BLaER1 treated with 17β-estradiol and CSF1 and Interleukin-3, amounts not matched to agents 10 nM and 100 nM (cell line): Measurements from ENCODE around the gene RHCE.
"Not testable (repeated sequence)": the region's sequence is repeated elsewhere in the genome, so short reads cannot be mapped to it uniquely, and the experiment has no call there.

Experiments
- H3K27ac ChIP-seq, 11 experiments: shearing (Covaris generic); formaldehyde crosslinking; 2 replicates each; pipeline ENCODE4 v1.8.1; 2022
- H3K27me3 ChIP-seq, 11 experiments: shearing (Covaris generic); formaldehyde crosslinking; 2 replicates each; pipeline ENCODE4 v1.8.1; 2022
- H3K36me3 ChIP-seq, 11 experiments: shearing (Covaris generic); formaldehyde crosslinking; 2 replicates each; pipeline ENCODE4 v1.8.1; 2022
- H3K4me1 ChIP-seq, 10 experiments: shearing (Covaris generic); formaldehyde crosslinking; 2 replicates each; pipeline ENCODE4 v1.8.1; 2022
- H3K4me2 ChIP-seq, 11 experiments: shearing (Covaris generic); formaldehyde crosslinking; 2 replicates each; pipeline ENCODE4 v1.8.1; 2022
- H3K4me3 ChIP-seq, 10 experiments: shearing (Covaris generic); formaldehyde crosslinking; 2 replicates each; pipeline ENCODE4 v1.8.1; 2022
- H3K9ac ChIP-seq, 11 experiments: shearing (Covaris generic); formaldehyde crosslinking; 2 replicates each; pipeline ENCODE4 v1.8.1; 2022
- H3K9me3 ChIP-seq, 11 experiments: shearing (Covaris generic); formaldehyde crosslinking; replicated peaks in 1 of 11; 2 replicates each; pipeline ENCODE4 v1.8.1; 2022
- H4K20me1 ChIP-seq, 11 experiments: shearing (Covaris generic); formaldehyde crosslinking; 2 replicates each; pipeline ENCODE4 v1.8.1; 2022
- Cebpa-rat ChIP-seq, 11 experiments: shearing (Covaris generic); IDR thresholded peaks; 2 replicates each; pipeline ENCODE4 v1.8.1; 2022

RHCE gene

DNA sequence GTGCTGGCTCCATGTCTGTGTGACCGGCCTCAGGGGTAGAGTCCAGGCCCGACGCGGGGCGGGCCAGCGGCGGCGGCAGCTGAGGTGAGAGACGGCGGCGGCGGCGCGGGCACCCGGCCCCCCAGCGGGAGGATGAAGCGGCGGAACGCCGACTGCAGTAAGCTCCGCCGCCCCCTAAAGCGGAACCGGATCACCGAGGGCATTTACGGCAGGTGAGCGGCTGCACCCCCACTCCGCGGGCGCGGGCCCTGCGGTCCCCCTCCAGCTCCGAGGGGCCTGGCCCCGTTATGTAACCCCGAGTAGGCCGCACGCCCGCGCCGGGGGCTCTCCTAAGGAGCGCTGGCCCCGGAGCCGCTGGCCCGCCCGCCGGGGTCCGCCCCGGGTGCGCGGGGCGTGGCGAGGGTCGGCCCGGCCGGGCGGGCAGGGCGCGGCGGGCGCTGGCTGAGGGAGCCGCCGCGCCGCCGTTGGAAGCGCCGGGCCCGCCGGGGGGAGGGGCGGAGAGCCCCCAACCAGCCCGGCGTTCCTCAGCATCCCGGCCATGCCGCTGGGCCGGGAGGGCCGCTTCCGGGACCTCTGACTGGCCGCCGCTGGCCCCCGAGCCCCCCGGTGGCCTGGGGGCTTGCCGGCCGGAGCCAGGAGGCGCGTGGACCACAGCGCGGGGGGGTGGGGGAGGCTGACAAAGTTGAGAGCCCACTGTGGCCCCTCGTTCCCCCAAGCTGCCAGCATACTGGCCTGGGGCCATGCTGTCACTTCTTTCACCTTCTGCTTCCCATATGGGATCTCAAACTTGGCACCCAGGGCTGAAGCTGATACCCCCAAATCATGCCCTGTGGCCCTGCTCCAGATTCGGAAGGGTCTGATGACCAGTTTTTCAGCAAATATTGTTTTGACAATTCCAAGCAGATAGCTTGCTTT, 10.6 kb upstream of the RHCE start:
- H3K4me1 ChIP-seq: peaks cover 40 to 56% (median 50%) of the 10 kb centered on the region in 10 experiments
- H3K36me3 ChIP-seq: peaks cover 0 to 9% (median 0%) of the 10 kb centered on the region in 11 experiments; a peak in 1 of 22 replicates
- peak overlapping the region; percentile 85 to 94 (median 92) for H3K27ac ChIP-seq
- H4K20me1 ChIP-seq: peaks cover 27 to 51% (median 47%) of the 10 kb centered on the region in 11 experiments; a peak in 21 of 22 replicates
- peak overlapping the region; percentile 84 to 96 (median 89) for H3K4me2 ChIP-seq
- TF ChIP-seq Cebpa-rat (IDR thresholded peaks at IDR 0.05): no peak
- no peaks in the 10 kb centered on the region for H3K9me3 ChIP-seq
- H3K4me3 ChIP-seq: peak overlapping the region; percentile 96 to 100 (median 98)
- no peaks in the 10 kb centered on the region for H3K27me3 ChIP-seq
- peak overlapping the region; percentile 92 to 97 (median 95) for H3K9ac ChIP-seq

DNA sequence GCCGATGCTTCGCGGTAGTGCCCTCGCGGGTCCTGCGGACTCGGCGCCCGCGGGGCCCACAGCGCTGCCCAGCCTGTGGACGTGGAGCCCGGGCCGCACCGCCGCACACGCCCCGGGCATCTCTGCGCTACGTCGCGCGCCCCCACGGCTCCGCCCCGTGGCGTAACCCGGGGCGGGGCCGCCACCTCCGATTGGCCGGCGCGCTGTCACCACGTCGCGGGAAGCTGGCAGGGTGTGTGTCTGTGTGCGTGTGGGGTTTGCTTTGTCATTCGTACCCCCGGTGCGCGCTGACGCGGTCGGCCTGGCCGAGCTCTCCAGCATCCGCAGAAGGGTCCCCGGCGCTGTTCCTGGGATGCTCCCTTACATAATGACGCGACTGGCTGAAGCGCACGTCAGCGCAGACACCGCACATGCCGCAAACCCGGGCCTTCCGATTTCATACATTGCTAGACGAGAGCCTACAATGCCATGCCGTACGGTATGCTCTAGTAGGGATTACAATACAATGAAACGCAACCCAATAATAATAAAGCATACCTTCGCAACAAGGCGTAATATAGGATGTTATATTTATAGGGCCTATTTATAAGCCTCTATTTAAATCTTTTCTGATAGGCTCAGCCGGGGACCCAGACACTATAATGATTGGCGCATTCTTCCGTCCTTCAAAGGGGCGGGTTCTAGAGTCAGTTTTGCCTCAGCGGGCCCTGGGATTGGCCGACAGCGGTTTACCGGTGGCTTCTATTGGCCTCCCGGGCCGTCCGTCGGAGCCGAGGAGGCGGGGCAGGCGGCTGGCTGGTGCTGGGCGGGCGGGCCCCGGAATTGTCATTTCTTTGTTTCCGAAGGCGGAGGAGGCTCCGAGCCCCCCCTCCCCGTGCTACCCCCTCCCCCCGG, 9.7 kb upstream of the RHCE start, which contains the start of gene MACO1:
TSS of gene MACO1 (plus strand) at position 825 of the 894 bp plus-strand sequence. CDS start 202 bp downstream, outside the sequence.
- peak within 1 kb of the TSS; percentile 96 to 100 (median 98) for H3K4me3 ChIP-seq
- H3K4me2 ChIP-seq: peak within 1 kb of the TSS; percentile 86 to 96 (median 92)
- H3K27me3 ChIP-seq: no peaks in the 10 kb centered on the region
- H3K4me1 ChIP-seq: peaks cover 31 to 47% (median 41%) of the 10 kb centered on the region in 10 experiments
- H3K27ac ChIP-seq: peak within 1 kb of the TSS; percentile 85 to 94 (median 92)
- H4K20me1 ChIP-seq: peaks cover 20 to 42% (median 38%) of the 10 kb centered on the region in 11 experiments; a peak in 21 of 22 replicates
- peak within 1 kb of the TSS; percentile 92 to 97 (median 95) for H3K9ac ChIP-seq
- H3K9me3 ChIP-seq: no peaks in the 10 kb centered on the region
- 0 out of 22 replicates have a peak, but pooled peaks cover 0 to 7% (median 0%) of the 10 kb centered on the region in 11 experiments for H3K36me3 ChIP-seq
- no peak for TF ChIP-seq Cebpa-rat (IDR thresholded peaks at IDR 0.05)

DNA sequence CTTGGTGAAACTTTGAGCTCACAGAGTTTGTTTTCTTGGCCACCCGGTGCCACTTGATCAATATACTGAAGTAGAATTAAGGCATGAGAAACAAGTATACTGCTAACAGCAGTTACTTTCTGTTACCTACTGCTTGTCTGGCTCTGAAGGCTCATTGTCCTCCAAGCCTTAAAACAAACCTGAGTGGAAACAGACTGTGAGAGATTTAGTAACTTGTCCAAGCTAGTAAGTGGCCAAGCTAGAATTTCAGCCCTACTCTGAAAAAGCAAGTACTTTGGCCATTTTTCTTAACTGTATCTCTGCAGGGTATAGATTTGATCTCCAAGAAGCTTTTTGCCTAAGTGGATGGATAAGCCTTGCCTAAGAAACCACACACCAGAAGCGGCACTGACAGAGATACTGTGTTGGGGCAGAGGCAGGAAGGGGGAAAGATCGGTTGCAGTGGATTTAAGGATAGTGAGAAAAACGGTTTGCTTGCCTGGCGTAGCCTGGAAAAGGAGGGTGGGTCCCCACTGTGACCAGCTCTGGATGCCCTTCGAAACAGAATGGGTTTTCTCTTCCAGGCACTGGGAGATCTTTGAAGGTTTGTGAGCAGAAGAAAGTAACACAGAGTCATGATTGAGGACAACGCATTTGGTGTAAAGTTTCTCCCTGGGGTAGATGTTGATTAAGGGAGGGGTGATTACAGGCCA, 8.0 kb upstream of the RHCE start:
- peaks cover 11 to 25% (median 22%) of the 10 kb centered on the region in 11 experiments; a peak in 20 of 22 replicates for H4K20me1 ChIP-seq
- 0 out of 22 replicates have a peak, but pooled peaks cover 0 to 4% (median 0%) of the 10 kb centered on the region in 11 experiments for H3K36me3 ChIP-seq
- no peak overlapping the region for H3K4me3 ChIP-seq
- TF ChIP-seq Cebpa-rat (IDR thresholded peaks at IDR 0.05): no peak
- H3K4me2 ChIP-seq: peak overlapping the region in 5 of 11 experiments; percentile 71 to 92 (median 87); a peak in 2 of 22 replicates
- H3K27ac ChIP-seq: no peak overlapping the region
- H3K4me1 ChIP-seq: peaks cover 15 to 30% (median 25%) of the 10 kb centered on the region in 10 experiments
- no peaks in the 10 kb centered on the region for H3K27me3 ChIP-seq
- no peaks in the 10 kb centered on the region for H3K9me3 ChIP-seq
- 0 out of 22 replicates have a peak overlapping the region, but pooled peaks of 1 of the 11 experiments have one; percentile 4 for H3K9ac ChIP-seq

DNA sequence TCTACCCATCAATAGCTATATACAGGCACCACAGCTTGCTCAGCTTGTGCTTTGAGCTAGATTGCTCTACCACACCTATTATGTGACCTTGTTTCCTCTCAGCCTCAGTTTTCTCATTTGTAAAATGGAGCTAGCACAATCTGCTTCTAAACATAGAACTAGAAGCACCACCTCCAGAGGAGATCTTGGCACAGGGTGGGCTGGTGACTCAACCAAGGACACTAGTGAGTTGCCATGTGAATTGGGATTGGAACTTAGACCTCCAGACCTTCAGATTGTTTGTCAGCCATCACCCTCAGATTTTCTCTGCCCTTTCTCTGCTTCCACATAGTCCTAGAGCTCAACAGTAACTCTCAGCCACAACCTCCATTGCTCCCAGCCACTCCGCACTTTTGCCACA, 7.1 kb upstream of the RHCE start:
- no peak overlapping the region for H3K27ac ChIP-seq
- H3K4me1 ChIP-seq: peaks cover 9 to 21% (median 15%) of the 10 kb centered on the region in 10 experiments
- no peaks in the 10 kb centered on the region for H3K36me3 ChIP-seq
- H3K4me3 ChIP-seq: no peak overlapping the region
- H3K4me2 ChIP-seq: no peak overlapping the region; a peak in 1 of 22 replicates
- H4K20me1 ChIP-seq: peaks cover 9 to 15% (median 13%) of the 10 kb centered on the region in 11 experiments; a peak in 20 of 22 replicates
- no peaks in the 10 kb centered on the region for H3K9me3 ChIP-seq
- no peak for TF ChIP-seq Cebpa-rat (IDR thresholded peaks at IDR 0.05)
- H3K9ac ChIP-seq: no peak overlapping the region
- H3K27me3 ChIP-seq: no peaks in the 10 kb centered on the region

DNA sequence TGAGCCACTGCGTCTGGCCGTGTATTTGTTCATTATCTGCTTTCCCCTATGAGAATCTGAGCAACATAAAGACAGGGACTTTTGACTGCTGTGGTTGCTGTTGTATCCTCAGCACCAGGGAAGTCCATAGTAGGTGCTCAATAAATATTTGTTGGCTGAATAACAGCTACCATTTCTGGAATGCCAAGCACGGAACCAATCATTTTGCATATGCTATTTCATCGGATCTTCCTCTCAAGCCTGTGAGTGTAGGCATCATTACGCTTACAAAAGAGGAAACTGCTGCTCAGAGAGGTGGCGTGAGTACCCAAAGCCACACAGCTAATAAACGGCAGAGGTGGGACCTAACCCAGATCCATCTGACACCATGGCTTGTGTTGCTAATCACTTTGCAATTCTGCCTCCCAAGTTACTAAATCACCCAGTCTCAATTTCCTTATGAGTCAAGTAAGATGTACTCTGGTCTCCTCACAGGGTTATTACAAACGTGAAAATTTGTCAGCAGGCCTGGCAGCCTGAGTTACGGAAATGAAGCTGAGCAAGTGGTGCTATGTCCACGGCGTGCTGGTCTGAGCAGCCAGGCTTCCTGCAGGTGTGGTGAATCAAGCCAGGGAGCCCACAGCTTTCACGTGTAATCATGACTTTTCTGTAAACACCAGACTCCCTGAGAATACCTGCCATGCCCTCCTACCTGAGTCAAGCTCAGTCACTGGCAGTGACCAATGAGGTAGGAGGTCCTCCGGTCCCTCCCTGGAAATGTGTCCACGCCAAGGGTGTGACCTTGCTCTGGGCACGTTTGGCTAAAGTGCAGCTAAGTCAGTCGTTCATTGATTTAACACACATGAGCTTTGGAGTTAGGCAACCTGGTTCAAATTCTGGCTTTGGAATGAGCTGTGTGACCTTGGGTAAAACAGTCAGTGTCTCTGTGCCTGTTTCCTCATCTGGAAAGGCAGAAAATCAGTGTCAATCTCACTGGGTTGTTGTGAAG, 4.8 kb upstream of the RHCE start:
- Histone ChIP-seq H3K9ac (no peak overlapping the region), H4K20me1 (no peaks in the 10 kb centered on the region), H3K27ac (no peak overlapping the region), H3K4me3 (no peak overlapping the region), H3K4me2 (no peak overlapping the region), H3K36me3 (no peaks in the 10 kb centered on the region), H3K4me1 (peaks cover 0 to 13% (median 6%) of the 10 kb centered on the region in 10 experiments; a peak in 11 of 20 replicates), H3K27me3 (no peaks in the 10 kb centered on the region), H3K9me3 (no peaks in the 10 kb centered on the region)
- no peak for TF ChIP-seq Cebpa-rat (IDR thresholded peaks at IDR 0.05)

DNA sequence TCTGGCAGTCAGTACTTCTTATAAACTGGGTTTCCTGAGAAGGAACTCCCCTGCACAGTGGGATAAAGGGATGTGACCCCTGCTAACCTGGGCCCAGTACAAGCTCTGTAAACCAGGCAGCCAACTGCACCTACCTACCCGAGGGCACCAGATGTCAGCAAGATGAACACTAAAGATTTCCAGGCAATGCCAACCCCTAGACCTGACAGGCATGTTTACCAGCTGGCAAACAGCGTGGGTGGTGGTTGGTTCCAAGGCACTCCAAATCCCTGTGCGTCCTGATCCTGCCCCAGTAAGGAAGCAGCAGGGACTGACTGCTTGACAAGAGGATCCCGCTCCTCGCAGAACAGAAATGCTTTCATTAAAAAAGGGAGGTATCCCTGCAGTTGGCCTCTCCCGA, 2.6 kb upstream of the RHCE start:
- not testable (repeated sequence) for H3K27ac ChIP-seq, H3K36me3 ChIP-seq, H3K4me3 ChIP-seq, H3K4me1 ChIP-seq, H3K9me3 ChIP-seq, H4K20me1 ChIP-seq, H3K27me3 ChIP-seq, H3K4me2 ChIP-seq, H3K9ac ChIP-seq

DNA sequence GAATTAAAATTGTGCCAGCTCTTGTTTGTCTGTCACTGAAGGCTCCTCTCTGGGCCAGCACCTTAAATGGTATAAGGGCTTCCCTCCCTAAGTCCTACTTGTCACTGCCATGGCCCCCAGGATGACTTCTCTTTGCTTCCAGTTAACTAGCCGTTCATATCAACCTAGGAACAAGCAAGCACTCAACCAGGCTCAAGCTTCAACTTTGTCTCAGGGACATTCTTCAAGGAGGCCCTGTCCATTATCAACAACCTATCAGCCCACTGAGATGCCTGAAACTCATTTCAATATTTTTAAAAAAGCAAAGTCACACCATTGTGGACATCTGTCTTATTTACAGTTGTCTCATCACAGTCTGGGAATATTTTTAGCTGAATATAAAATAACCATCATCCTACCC, 1.3 kb downstream of the RHCE start:
- H3K36me3 ChIP-seq, H3K9me3 ChIP-seq, H3K4me3 ChIP-seq, H3K9ac ChIP-seq, H3K4me2 ChIP-seq, H3K4me1 ChIP-seq, H4K20me1 ChIP-seq, H3K27ac ChIP-seq, H3K27me3 ChIP-seq: not testable (repeated sequence)

DNA sequence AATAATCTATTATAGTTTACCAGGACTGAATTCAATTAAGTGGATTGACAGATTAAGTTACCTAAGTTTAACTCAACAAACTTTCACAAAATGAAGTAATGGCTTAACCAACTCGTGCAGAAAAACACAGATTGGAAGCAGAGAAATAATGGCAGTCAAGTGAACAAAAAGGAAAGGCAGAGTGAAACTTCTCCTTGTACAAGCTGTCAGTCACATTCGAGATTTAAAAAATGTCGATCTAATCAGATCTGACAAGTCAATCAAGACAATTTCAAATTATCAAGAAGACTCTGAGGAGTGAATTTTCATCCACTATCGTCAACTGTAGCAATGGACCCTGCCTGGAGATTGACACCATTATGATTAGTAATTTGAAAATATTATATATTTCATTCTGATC, 3.3 kb downstream of the RHCE start:
- not testable (repeated sequence) for H3K4me3 ChIP-seq, H3K9me3 ChIP-seq, H3K9ac ChIP-seq, H3K4me2 ChIP-seq, H3K36me3 ChIP-seq, H3K27ac ChIP-seq, H3K4me1 ChIP-seq, H3K27me3 ChIP-seq, H4K20me1 ChIP-seq

DNA sequence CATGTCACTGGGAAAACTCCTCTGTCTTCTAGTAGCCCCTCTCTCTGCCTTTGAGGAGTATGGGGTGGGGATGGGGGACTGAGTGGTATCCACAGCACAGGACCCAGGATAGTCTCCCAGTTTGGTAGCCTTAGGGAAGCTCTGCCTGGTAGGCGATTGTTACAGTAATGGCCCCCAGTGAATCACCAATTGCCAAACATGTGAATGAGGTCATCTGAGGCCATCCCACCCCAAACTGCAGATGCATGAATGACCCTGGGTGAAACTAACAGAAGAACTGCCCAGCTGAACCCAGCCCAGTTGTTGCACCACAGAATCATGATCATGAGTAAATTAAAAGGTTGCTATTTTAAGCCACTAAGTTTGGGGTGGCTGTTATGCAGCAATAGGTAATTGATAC, 6.0 kb downstream of the RHCE start:
- H3K9me3 ChIP-seq, H3K4me3 ChIP-seq, H3K27ac ChIP-seq, H3K4me2 ChIP-seq, H3K9ac ChIP-seq, H3K36me3 ChIP-seq, H4K20me1 ChIP-seq, H3K27me3 ChIP-seq: not testable (repeated sequence)
- H3K4me1 ChIP-seq: peaks cover 0 to 16% (median 5%) of the 10 kb centered on the region in 10 experiments; a peak in 10 of 20 replicates

DNA sequence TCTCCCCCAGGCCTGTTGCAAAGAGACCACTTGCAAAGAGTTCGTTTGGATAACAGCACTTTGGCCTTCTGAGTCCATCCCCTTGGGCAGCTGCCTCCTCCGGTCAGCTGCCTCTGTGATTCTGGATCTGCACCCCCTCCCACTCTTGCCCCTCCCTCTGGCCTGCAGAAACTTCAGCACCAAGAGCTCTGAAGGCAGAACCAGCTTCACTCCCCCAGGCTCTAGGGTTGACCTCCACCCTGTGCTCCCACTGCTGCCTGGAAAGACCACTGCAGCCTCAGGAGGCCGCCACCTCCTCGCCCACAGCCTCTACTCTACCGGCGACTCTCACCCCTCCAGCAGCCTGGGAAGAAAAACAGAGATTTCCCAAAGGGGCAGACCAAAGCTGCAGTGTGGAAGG, 6.5 kb downstream of the RHCE start:
- H3K27ac ChIP-seq, H3K9ac ChIP-seq, H3K36me3 ChIP-seq, H3K9me3 ChIP-seq, H4K20me1 ChIP-seq, H3K4me2 ChIP-seq, H3K27me3 ChIP-seq, H3K4me3 ChIP-seq: not testable (repeated sequence)
- H3K4me1 ChIP-seq: peaks cover 0 to 16% (median 5%) of the 10 kb centered on the region in 10 experiments; a peak in 10 of 20 replicates

DNA sequence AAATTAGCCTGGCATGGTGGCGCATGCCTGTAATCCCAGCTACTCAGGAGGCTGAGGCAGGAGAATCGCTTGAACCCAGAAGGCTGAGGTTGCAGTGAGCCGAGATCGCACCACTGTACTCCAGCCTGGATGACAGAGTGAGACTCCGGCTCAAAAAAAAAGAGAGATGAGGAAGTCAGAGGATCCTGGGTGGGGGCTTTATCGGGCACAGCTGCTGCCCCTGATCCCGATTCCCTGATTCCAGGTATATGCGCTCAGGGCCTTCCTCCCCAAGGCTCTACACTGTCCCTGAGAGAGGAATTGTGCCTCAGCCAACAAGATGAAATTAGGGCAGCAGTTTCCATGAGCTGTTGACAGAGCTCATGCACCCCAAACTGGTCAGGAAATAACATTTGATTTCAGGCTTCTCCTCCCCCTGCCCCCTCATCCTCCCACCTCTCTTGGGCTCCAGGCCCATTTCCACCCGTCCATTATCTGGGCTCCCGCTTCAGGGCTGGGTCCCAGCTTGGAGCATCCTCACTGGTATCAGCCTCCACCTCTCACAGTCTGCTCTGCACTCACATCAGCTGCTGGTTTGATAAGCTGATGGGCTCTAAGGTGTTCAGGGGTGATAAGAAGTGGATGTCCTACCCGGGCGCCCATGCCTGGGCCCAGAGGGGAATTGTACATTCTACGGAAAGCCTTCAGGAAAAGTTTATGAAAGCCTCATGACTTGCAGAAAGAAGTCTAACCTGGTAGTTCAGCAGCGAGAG, 7.6 kb downstream of the RHCE start:
- H3K9ac ChIP-seq, H3K27ac ChIP-seq, H3K4me2 ChIP-seq, H3K4me3 ChIP-seq, H3K9me3 ChIP-seq, H3K36me3 ChIP-seq, H3K27me3 ChIP-seq, H4K20me1 ChIP-seq: not testable (repeated sequence)
- peaks cover 0 to 16% (median 5%) of the 10 kb centered on the region in 10 experiments; a peak in 10 of 20 replicates for H3K4me1 ChIP-seq
